ENCODE results near the gene VDR.

VDR gene

DNA sequence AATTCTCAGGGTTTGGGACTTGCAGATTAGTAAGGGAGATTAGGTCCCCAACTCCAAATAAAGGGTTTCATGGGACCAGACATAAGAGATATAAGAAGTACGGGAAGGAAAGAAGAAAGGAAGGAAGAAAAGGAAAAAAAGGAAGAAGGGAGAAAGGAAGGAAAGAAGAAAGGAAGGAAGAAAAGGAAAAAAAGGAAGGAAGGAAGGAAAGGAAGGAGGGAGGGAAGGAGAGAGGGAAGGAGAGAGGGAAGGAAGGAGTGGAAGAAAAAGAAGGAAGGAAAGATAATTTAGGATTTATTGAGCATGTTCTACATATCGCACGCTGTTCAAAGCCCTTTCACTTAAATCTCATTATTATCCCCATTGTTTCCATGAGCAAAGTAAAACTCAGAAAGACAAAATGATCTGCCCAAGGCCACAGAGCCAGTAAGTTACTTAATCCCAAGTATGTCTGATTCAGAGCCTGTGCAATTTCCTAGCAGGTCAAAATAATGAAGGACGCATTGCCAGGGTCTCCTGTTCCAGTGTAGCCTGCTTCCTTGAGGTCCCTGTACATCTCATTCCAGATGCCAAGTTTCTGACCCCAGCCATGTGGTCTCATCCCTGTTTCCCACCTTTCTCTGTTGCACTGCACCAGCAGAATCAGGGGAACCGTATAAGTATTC lies 81.2 kb downstream of the VDR start:
- peak overlapping the region; percentile 70 for H3K27ac ChIP-seq (ENCODE audit: insufficient read depth, low read length, poor library complexity, severe bottlenecking)
- no peaks in the 10 kb centered on the region for H3K9me3 ChIP-seq (ENCODE audit: control insufficient read depth, low read length)
- H3K4me3 ChIP-seq (ENCODE audit: insufficient read depth, low read depth, low read length, poor library complexity, severe bottlenecking) = no peak overlapping the region
- no peak for DNase-seq
- H3K36me3 ChIP-seq (ENCODE audit: control insufficient read depth, insufficient read depth, low read length) = no peaks in the 10 kb centered on the region
- peaks cover 63% of the 10 kb centered on the region for H3K4me1 ChIP-seq (ENCODE audit: control insufficient read depth, insufficient read depth, low read length, poor library complexity, severe bottlenecking)
- no peaks in the 10 kb centered on the region for H3K27me3 ChIP-seq (replicated peaks; ENCODE audit: control insufficient read depth, insufficient read depth, low read length, poor library complexity, severe bottlenecking)

DNA sequence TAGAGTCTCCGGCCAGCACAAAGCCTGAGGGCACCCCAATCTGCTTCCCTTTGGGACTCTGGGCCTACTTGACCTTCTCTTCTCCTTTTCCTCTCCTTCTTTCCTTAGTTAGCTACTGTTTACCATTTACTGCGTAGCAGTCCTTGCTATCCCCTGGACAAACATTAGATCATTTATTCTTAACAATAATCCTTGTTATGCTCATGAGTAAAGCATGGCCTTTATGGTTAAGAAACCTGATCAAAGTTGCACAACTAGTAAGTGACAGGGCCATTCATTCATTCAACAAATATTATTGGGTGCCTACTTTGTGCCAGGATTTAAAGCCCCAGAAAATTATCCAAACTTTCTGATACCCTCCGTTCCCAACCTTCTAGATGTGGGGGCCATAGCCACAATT lies 81.9 kb downstream of the VDR start:
- Histone ChIP-seq H3K4me1 (ENCODE audit: control insufficient read depth, insufficient read depth, low read length, poor library complexity, severe bottlenecking) (peaks cover 65% of the 10 kb centered on the region), H3K36me3 (ENCODE audit: control insufficient read depth, insufficient read depth, low read length) (no peaks in the 10 kb centered on the region), H3K4me3 (ENCODE audit: insufficient read depth, low read depth, low read length, poor library complexity, severe bottlenecking) (no peak overlapping the region), H3K27me3 (replicated peaks; ENCODE audit: control insufficient read depth, insufficient read depth, low read length, poor library complexity, severe bottlenecking) (no peaks in the 10 kb centered on the region), H3K27ac (ENCODE audit: insufficient read depth, low read length, poor library complexity, severe bottlenecking) (no peak overlapping the region), H3K9me3 (ENCODE audit: control insufficient read depth, low read length) (no peaks in the 10 kb centered on the region)
- no peak for DNase-seq

- H3K4me3 ChIP-seq (ENCODE audit: insufficient read depth, low read depth, low read length, poor library complexity, severe bottlenecking) = no peak overlapping the region
- DNase-seq = no peak
- no peaks in the 10 kb centered on the region for H3K27me3 ChIP-seq (replicated peaks; ENCODE audit: control insufficient read depth, insufficient read depth, low read length, poor library complexity, severe bottlenecking)
- no peak overlapping the region for H3K27ac ChIP-seq (ENCODE audit: insufficient read depth, low read length, poor library complexity, severe bottlenecking)
- H3K36me3 ChIP-seq (ENCODE audit: control insufficient read depth, insufficient read depth, low read length) = no peaks in the 10 kb centered on the region
- H3K4me1 ChIP-seq (ENCODE audit: control insufficient read depth, insufficient read depth, low read length, poor library complexity, severe bottlenecking) = peaks cover 69% of the 10 kb centered on the region
- H3K9me3 ChIP-seq (ENCODE audit: control insufficient read depth, low read length) = no peaks in the 10 kb centered on the region
Measured at GRCh38 chr12:47822401-47822800, 82.4 kb downstream of the VDR start.

DNA sequence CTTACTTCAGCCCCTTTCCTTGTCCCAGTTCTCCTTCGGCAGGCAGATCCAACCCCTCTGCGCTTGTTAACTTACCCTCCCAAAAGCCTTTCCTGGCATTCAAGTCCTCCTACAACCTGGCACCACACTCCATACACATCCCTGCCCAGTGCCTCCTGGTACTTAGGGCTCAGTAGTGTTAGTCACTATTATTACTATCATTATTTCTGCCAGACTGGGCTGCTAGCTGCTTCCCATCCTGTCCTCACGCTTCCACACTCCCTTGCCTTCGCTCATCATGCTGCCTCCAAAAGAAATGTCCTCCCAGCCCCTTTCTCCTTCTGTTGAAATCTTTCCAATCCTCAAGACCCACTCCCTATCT lies 83.5 kb downstream of the VDR start:
- Histone ChIP-seq H3K9me3 (ENCODE audit: control insufficient read depth, low read length) (no peaks in the 10 kb centered on the region), H3K36me3 (ENCODE audit: control insufficient read depth, insufficient read depth, low read length) (no peaks in the 10 kb centered on the region), H3K27ac (ENCODE audit: insufficient read depth, low read length, poor library complexity, severe bottlenecking) (peak overlapping the region; percentile 86), H3K27me3 (replicated peaks; ENCODE audit: control insufficient read depth, insufficient read depth, low read length, poor library complexity, severe bottlenecking) (no peaks in the 10 kb centered on the region), H3K4me1 (ENCODE audit: control insufficient read depth, insufficient read depth, low read length, poor library complexity, severe bottlenecking) (peaks cover 70% of the 10 kb centered on the region), H3K4me3 (ENCODE audit: insufficient read depth, low read depth, low read length, poor library complexity, severe bottlenecking) (no peak overlapping the region)
- DNase-seq = no peak

DNA sequence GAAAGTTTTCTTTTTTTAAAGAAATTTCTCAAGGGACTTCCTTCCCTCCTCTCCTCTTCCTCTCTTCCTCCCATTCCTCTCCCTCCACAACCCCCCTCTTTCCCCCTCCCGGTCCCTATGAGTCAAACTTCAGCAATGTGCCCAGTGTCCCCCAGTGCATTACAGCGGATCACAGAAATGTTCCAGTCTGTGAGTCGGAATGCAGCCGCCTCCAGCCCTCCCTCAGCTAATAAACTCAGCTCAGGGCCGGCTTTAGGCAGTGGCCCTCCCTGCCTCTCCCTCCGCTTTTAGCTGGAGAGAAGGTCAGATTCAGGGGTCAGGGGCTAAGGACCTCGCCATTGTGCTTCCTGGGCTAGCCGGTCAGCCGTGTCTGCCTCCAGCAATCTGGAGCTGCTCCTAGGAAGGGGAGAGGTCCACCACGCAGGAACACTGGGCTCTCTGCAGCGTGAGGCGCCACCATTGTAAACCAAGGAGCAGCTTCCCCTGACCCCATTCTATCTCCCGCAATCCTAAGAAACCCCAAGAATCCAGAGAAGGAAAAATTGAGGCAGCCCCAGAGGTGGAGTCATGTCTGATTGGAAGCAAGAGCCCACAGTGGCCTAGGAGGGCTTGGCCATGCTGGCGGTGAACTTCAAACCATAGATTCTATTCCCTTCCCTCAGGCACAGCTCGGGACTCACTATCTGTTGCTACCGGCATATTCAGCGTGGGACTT lies 84.0 kb downstream of the VDR start:
- H3K4me3 ChIP-seq (ENCODE audit: insufficient read depth, low read depth, low read length, poor library complexity, severe bottlenecking) = peak overlapping the region; percentile 58
- no peaks in the 10 kb centered on the region for H3K27me3 ChIP-seq (replicated peaks; ENCODE audit: control insufficient read depth, insufficient read depth, low read length, poor library complexity, severe bottlenecking)
- no peaks in the 10 kb centered on the region for H3K36me3 ChIP-seq (ENCODE audit: control insufficient read depth, insufficient read depth, low read length)
- peak overlapping the region; percentile 86 for H3K27ac ChIP-seq (ENCODE audit: insufficient read depth, low read length, poor library complexity, severe bottlenecking)
- no peaks in the 10 kb centered on the region for H3K9me3 ChIP-seq (ENCODE audit: control insufficient read depth, low read length)
- no peak for DNase-seq
- peaks cover 68% of the 10 kb centered on the region for H3K4me1 ChIP-seq (ENCODE audit: control insufficient read depth, insufficient read depth, low read length, poor library complexity, severe bottlenecking)

GRCh38 chr12:47819896-47820630 lies 84.7 kb downstream of the VDR start, which contains the start of gene HDAC7:
Gene HDAC7, minus strand, starts transcription at chr12:47819903. Its CDS starts 118 bp downstream, at chr12:47819785.
- Histone ChIP-seq H3K27ac (ENCODE audit: insufficient read depth, low read length, poor library complexity, severe bottlenecking) (peak within 1 kb of the TSS; percentile 86), H3K4me1 (ENCODE audit: control insufficient read depth, insufficient read depth, low read length, poor library complexity, severe bottlenecking) (peaks cover 68% of the 10 kb centered on the region), H3K27me3 (replicated peaks; ENCODE audit: control insufficient read depth, insufficient read depth, low read length, poor library complexity, severe bottlenecking) (no peaks in the 10 kb centered on the region), H3K36me3 (ENCODE audit: control insufficient read depth, insufficient read depth, low read length) (no peaks in the 10 kb centered on the region), H3K9me3 (ENCODE audit: control insufficient read depth, low read length) (no peaks in the 10 kb centered on the region), H3K4me3 (ENCODE audit: insufficient read depth, low read depth, low read length, poor library complexity, severe bottlenecking) (peak within 1 kb of the TSS; percentile 69)
- DNase-seq = peak; percentile 61 to 65 (median 63)

- peak overlapping the region; percentile 69 for H3K4me3 ChIP-seq (ENCODE audit: insufficient read depth, low read depth, low read length, poor library complexity, severe bottlenecking)
- no peaks in the 10 kb centered on the region for H3K9me3 ChIP-seq (ENCODE audit: control insufficient read depth, low read length)
- peak overlapping the region; percentile 86 for H3K27ac ChIP-seq (ENCODE audit: insufficient read depth, low read length, poor library complexity, severe bottlenecking)
- no peak for DNase-seq
- H3K36me3 ChIP-seq (ENCODE audit: control insufficient read depth, insufficient read depth, low read length) = no peaks in the 10 kb centered on the region
- H3K4me1 ChIP-seq (ENCODE audit: control insufficient read depth, insufficient read depth, low read length, poor library complexity, severe bottlenecking) = peaks cover 68% of the 10 kb centered on the region
- no peaks in the 10 kb centered on the region for H3K27me3 ChIP-seq (replicated peaks; ENCODE audit: control insufficient read depth, insufficient read depth, low read length, poor library complexity, severe bottlenecking)
Measured at GRCh38 chr12:47819138-47819895, 85.5 kb downstream of the VDR start.

DNA sequence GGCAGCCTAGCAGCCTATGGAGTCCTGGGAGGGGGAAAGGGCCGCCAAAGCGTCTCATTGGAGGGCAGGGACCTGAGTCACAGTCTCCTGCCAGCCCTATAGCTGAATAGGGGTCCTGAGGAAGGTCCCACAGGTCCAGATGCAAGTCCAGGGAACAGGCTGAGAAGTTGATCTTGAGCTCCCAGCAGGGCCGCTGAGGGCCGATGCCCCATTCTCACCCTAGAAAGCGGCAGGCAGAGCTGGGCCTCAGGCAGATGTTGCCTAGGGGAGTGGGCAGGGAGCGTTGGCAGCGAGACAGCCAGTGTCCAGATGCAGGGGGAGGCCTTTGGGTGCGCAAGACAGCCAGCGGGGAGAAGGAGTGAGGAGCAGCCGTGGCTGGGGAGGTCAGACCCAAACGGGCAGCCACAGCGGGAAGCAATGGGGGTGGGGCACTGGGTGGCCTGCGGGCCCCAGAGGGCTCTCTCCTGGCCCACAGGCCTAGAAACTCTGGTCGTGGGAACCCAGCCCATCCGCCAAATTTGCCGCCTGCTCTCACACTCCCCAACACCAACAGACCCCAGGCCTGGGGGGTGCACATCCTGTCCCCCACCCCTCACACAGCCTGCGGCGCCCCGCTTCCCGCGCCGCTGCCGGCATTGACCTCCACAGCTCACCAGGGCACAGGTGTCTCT lies 86.2 kb downstream of the VDR start:
- H3K4me1 ChIP-seq (ENCODE audit: control insufficient read depth, insufficient read depth, low read length, poor library complexity, severe bottlenecking) = peaks cover 69% of the 10 kb centered on the region
- H3K36me3 ChIP-seq (ENCODE audit: control insufficient read depth, insufficient read depth, low read length) = no peaks in the 10 kb centered on the region
- H3K9me3 ChIP-seq (ENCODE audit: control insufficient read depth, low read length) = no peaks in the 10 kb centered on the region
- peak overlapping the region; percentile 86 for H3K27ac ChIP-seq (ENCODE audit: insufficient read depth, low read length, poor library complexity, severe bottlenecking)
- no peak for DNase-seq
- no peaks in the 10 kb centered on the region for H3K27me3 ChIP-seq (replicated peaks; ENCODE audit: control insufficient read depth, insufficient read depth, low read length, poor library complexity, severe bottlenecking)
- peak overlapping the region; percentile 69 for H3K4me3 ChIP-seq (ENCODE audit: insufficient read depth, low read depth, low read length, poor library complexity, severe bottlenecking)

DNA sequence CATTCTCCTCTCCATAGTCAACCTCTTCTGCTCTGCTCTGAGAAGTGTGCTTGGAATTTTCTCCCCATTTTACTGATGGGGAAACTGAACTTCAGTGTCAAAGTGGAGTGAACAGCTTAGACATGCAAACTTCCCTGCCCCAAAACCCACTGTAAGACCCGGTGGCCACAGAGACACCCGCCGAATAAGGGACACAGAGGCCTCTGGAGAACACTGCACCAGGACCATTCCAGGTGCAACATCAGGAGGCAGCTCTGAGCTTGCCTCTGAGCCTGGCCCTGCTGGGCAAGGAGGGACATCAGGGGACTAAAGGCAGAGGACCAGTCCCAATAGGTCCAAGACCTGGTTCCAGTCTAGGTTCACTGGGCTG lies 86.8 kb downstream of the VDR start:
- Histone ChIP-seq H3K9me3 (ENCODE audit: control insufficient read depth, low read length) (no peaks in the 10 kb centered on the region), H3K27ac (ENCODE audit: insufficient read depth, low read length, poor library complexity, severe bottlenecking) (peak overlapping the region; percentile 86), H3K36me3 (ENCODE audit: control insufficient read depth, insufficient read depth, low read length) (no peaks in the 10 kb centered on the region), H3K27me3 (replicated peaks; ENCODE audit: control insufficient read depth, insufficient read depth, low read length, poor library complexity, severe bottlenecking) (no peaks in the 10 kb centered on the region), H3K4me1 (ENCODE audit: control insufficient read depth, insufficient read depth, low read length, poor library complexity, severe bottlenecking) (peaks cover 68% of the 10 kb centered on the region), H3K4me3 (ENCODE audit: insufficient read depth, low read depth, low read length, poor library complexity, severe bottlenecking) (peak overlapping the region; percentile 69)
- no peak for DNase-seq
